B cell (primary cell): Measurements from ENCODE around the gene ANGPTL8. TPM values are rescaled to one million over a fixed set of nuclear protein-coding genes. Genes with fewer than 3 reads are reported as not detected.

Experiments used
- ATAC-seq: fragments of 200-7000 bp; cut with Tn5 transposase; one replicate; pipeline ENCODE4 v1.10.0; 2021; ENCODE audit warnings: low read depth, mild to moderate bottlenecking, moderate number of reproducible peaks, moderate library complexity
- CTCF ChIA-PET: fragments of 350-600 bp; sonication (Branson Sonifier 250); formaldehyde crosslinking; loops from one replicate; lab custom pipeline; 2021; ENCODE audit warnings: antibody characterized with exemption, inconsistent platforms; lab: Charles Lee
- POLR2A ChIA-PET: fragments of 350-600 bp; sonication (Branson Sonifier 250); formaldehyde crosslinking; loops from one replicate; lab custom pipeline; 2021; ENCODE audit warnings: antibody characterized with exemption; lab: Charles Lee
- DNase-seq: peaks from one replicate; pipeline ENCODE4 v3.0.0; 2013
- H2AFZ ChIP-seq: 2 replicates; pipeline ENCODE4 v1.6.1; 2012; ENCODE audit warnings: mild to moderate bottlenecking, low read depth, low read length; ENCODE audit not compliant: insufficient read depth, poor library complexity, severe bottlenecking
- H3K27ac ChIP-seq, 2 donors: 1 replicate in 1 of 2; 2 replicates in 1 of 2; pipeline ENCODE4 v1.5.1; 2012 to 2013; ENCODE audit warnings: low read length in 2 of 2, mild to moderate bottlenecking in 2 of 2, moderate library complexity in 1 of 2
- H3K27me3 ChIP-seq, 4 experiments: fragments of 200-600 bp in 1 of 4; sonication (generic) in 1 of 4; replicated peaks in 1 of 4; 1 replicate in 2 of 4; 2 replicates in 2 of 4; pipeline versions ENCODE4 v1.6.1 to v1.7.0; 2013 to 2016; ENCODE audit warnings: low read length in 3 of 4, mild to moderate bottlenecking in 2 of 4, mixed read lengths in 1 of 4, moderate library complexity in 1 of 4; ENCODE audit not compliant: insufficient read depth in 4 of 4, control insufficient read depth in 3 of 4; ENCODE audit errors: control extremely low read depth in 1 of 4
- H3K36me3 ChIP-seq, 2 experiments: replicated peaks in 1 of 2; 1 replicate in 1 of 2; 2 replicates in 1 of 2; pipeline versions ENCODE4 v1.6.1 to v1.7.1; 2013; ENCODE audit warnings: low read length in 1 of 2; ENCODE audit not compliant: insufficient read depth in 2 of 2, control insufficient read depth in 1 of 2; ENCODE audit errors: control extremely low read depth in 1 of 2, extremely low read depth in 1 of 2
- H3K4me1 ChIP-seq, 2 donors: fragments of 200-600 bp in 1 of 2; sonication (generic) in 1 of 2; 1 replicate in 1 of 2; 2 replicates in 1 of 2; pipeline versions ENCODE4 v1.5.1 to v1.6.1; 2013 to 2017; ENCODE audit warnings: low read length in 2 of 2; ENCODE audit not compliant: control insufficient read depth in 2 of 2, insufficient read depth in 2 of 2
- H3K4me2 ChIP-seq: replicated peaks from 2 replicates; pipeline ENCODE3; 2012; ENCODE audit warnings: mild to moderate bottlenecking, low read depth, low read length; ENCODE audit not compliant: poor library complexity, severe bottlenecking
- H3K4me3 ChIP-seq, 5 experiments: fragments of 200-600 bp in 1 of 5; sonication (generic) in 1 of 5; 1 replicate in 3 of 5; 2 replicates in 2 of 5; pipeline versions ENCODE4 v1.5.1 to v1.7.0; 2011 to 2016; ENCODE audit warnings: low read length in 4 of 5, mild to moderate bottlenecking in 4 of 5, low read depth in 2 of 5, control low read depth in 1 of 5, moderate library complexity in 1 of 5; ENCODE audit not compliant: insufficient read depth in 1 of 5; ENCODE audit errors: control extremely low read depth in 1 of 5, extremely low read depth in 1 of 5
- H3K79me2 ChIP-seq: fragments of 200-600 bp; sonication (generic); one replicate; pipeline ENCODE4 v1.6.0; 2016; ENCODE audit warnings: low read length; ENCODE audit not compliant: control insufficient read depth, insufficient read depth
- H3K9ac ChIP-seq: fragments of 200-600 bp; sonication (generic); 2 replicates; pipeline ENCODE4 v1.6.1; 2017; ENCODE audit warnings: mild to moderate bottlenecking, low read length, moderate library complexity
- H3K9me3 ChIP-seq, 3 donors: one replicate each; pipeline versions ENCODE4 v1.6.1 to v1.7.1; 2013; ENCODE audit warnings: low read length in 2 of 3; ENCODE audit not compliant: control insufficient read depth in 2 of 3, insufficient read depth in 1 of 3; ENCODE audit errors: control extremely low read depth in 1 of 3
- H4K20me1 ChIP-seq: 2 replicates; pipeline ENCODE4 v1.6.0; 2012; ENCODE audit warnings: mild to moderate bottlenecking, low read length; ENCODE audit not compliant: insufficient read depth, control insufficient read depth, poor library complexity, severe bottlenecking
- H3K27ac Mint-ChIP-seq: one replicate; pipeline ENCODE4 v1.8.0; 2021; ENCODE audit warnings: mixed read lengths
- H3K27me3 Mint-ChIP-seq: one replicate; pipeline ENCODE4 v1.8.0; 2021; ENCODE audit warnings: mixed read lengths
- H3K4me1 Mint-ChIP-seq: one replicate; pipeline ENCODE4 v1.8.0; 2021; ENCODE audit warnings: mixed read lengths
- H3K4me3 Mint-ChIP-seq: one replicate; pipeline ENCODE4 v1.8.0; 2021; ENCODE audit warnings: mixed read lengths
- H3K9me3 Mint-ChIP-seq: one replicate; pipeline ENCODE4 v1.8.0; 2022; ENCODE audit warnings: mixed read lengths; ENCODE audit not compliant: insufficient read depth
- CTCF ChIP-seq: fragments of 200-600 bp; IDR thresholded peaks from one replicate; pipeline ENCODE4 v1.8.0; 2022; ENCODE audit warnings: antibody characterized with exemption, mild to moderate bottlenecking
- EZH2 ChIP-seq: IDR thresholded peaks from 2 replicates; pipeline ENCODE4 v1.6.1; 2012; ENCODE audit warnings: borderline replicate concordance, low read depth, mild to moderate bottlenecking, moderate library complexity, low read length; ENCODE audit not compliant: insufficient read depth, poor library complexity, severe bottlenecking
- WGBS: methylation state at CpG from one replicate; pipeline ENCODE4 v1.1.5; 2013; ENCODE audit warnings: missing lambda C conversion rate; ENCODE audit not compliant: insufficient coverage; 5-methylcytosine and 5-hydroxymethylcytosine counted together
- intact Hi-C: fragments of 100-400 bp; cut with micrococcal nuclease; formaldehyde crosslinking; loops from one replicate; pipeline ENCODE4 v1.10.0; 2022
- polyA plus RNA-seq: library from polyadenylated mRNA; depleted of rRNA; stranded (reverse); fragments of >200 nt; gene quantifications from 2 replicates; pipeline ENCODE4 v1.2.3, GENCODE V29; 2012
- total RNA-seq, 2 donors: library from RNA; stranded (reverse); fragments of 120-200 nt in 1 of 2; gene quantifications; 1 replicate in 1 of 2; 2 replicates in 1 of 2; pipeline versions ENCODE4 v1.2.3 to v1.2.4, GENCODE V29; 2013 to 2022

Gene ANGPTL8
- total and polyA plus RNA-seq, 2 donors (not counting 1 experiment from before 2014, with no cell fraction given): not detected

- no peaks in the 10 kb centered on the region for H4K20me1 ChIP-seq
- intact Hi-C loops: no loop called here
- no peak overlapping the region for H3K27ac ChIP-seq
- H3K4me2 ChIP-seq: no peak overlapping the region
- TF ChIP-seq CTCF (no peak), EZH2 (no peak)
- H3K4me3 ChIP-seq: no peak overlapping the region
- Mint-ChIP-seq H3K27me3 (no peaks in the 10 kb centered on the region), H3K27ac (no peak overlapping the region), H3K4me1 (peaks cover 6% of the 10 kb centered on the region), H3K9me3 (no peaks in the 10 kb centered on the region), H3K4me3 (no peak overlapping the region)
- ATAC-seq: no peak
- H3K9ac ChIP-seq: no peak overlapping the region
- CTCF ChIA-PET: interaction anchor here (0.7 kb wide), 2 partner anchors 98 to 1718 kb away, joined by 3 read pairs; no protein-coding TSS in a partner anchor
- no peaks in the 10 kb centered on the region for H3K36me3 ChIP-seq
- H3K9me3 ChIP-seq: peaks cover 0 to 12% (median 0%) of the 10 kb centered on the region in 3 donors
- peaks cover 3 to 4% of the 10 kb centered on the region in 2 donors for H3K4me1 ChIP-seq
- DNase-seq: no peak
- H3K79me2 ChIP-seq: no peaks in the 10 kb centered on the region
- 90% methylated on average over 11 of the region's 11 CpGs for WGBS
- POLR2A ChIA-PET: no interaction called here
- peaks cover 0 to 3% (median 1%) of the 10 kb centered on the region in 4 experiments for H3K27me3 ChIP-seq
- no peak overlapping the region for H2AFZ ChIP-seq
Measured at GRCh38 chr19:11246941-11247340, 7.5 kb downstream of the ANGPTL8 start.

GRCh38 chr19:11247391-11247790 lies 8.0 kb downstream of the ANGPTL8 start:
- Mint-ChIP-seq H3K9me3 (no peaks in the 10 kb centered on the region), H3K27ac (no peak overlapping the region), H3K27me3 (no peaks in the 10 kb centered on the region), H3K4me1 (peaks cover 6% of the 10 kb centered on the region), H3K4me3 (no peak overlapping the region)
- no peak overlapping the region for H2AFZ ChIP-seq
- H3K4me1 ChIP-seq: peaks cover 3 to 4% of the 10 kb centered on the region in 2 donors
- ATAC-seq (no peak), DNase-seq (no peak)
- peaks cover 0 to 12% (median 0%) of the 10 kb centered on the region in 3 donors for H3K9me3 ChIP-seq
- ChIA-PET POLR2A (no interaction called here), CTCF (interaction anchor here (0.7 kb wide), 2 partner anchors 99 to 1718 kb away, joined by 3 read pairs; no protein-coding TSS in a partner anchor)
- H3K79me2 ChIP-seq: no peaks in the 10 kb centered on the region
- no peak overlapping the region for H3K4me3 ChIP-seq
- H3K4me2 ChIP-seq: no peak overlapping the region
- peaks cover 0 to 3% (median 1%) of the 10 kb centered on the region in 4 experiments for H3K27me3 ChIP-seq
- no peaks in the 10 kb centered on the region for H4K20me1 ChIP-seq
- WGBS: 93% methylated on average over 8 of the region's 10 CpGs
- intact Hi-C loops: no loop called here
- no peak overlapping the region for H3K9ac ChIP-seq
- no peak overlapping the region for H3K27ac ChIP-seq
- TF ChIP-seq EZH2 (no peak), CTCF (no peak)
- H3K36me3 ChIP-seq: no peaks in the 10 kb centered on the region
